ACC112 (cell line): ENCODE results near the gene FOXO1.

Source experiments
- H2AFZ ChIP-seq: fragments of 200-600 bp; sonication (generic); one replicate; pipeline ENCODE4 v1.6.0; 2017; ENCODE audit warnings: antibody characterized with exemption, low read length; ENCODE audit not compliant: unreplicated experiment
- H3K27ac ChIP-seq: fragments of 200-600 bp; sonication (generic); 2 replicates; pipeline ENCODE4 v1.5.1; 2014; ENCODE audit warnings: low read depth, mild to moderate bottlenecking, antibody characterized with exemption, low read length, moderate library complexity
- H3K27me3 ChIP-seq: fragments of 200-600 bp; sonication (generic); 2 replicates; pipeline ENCODE4 v1.6.1; 2014; ENCODE audit warnings: mild to moderate bottlenecking, antibody characterized with exemption, low read length, moderate library complexity, mixed read lengths; ENCODE audit not compliant: insufficient read depth
- H3K36me3 ChIP-seq: fragments of 200-600 bp; sonication (generic); 2 replicates; pipeline ENCODE4 v1.6.1; 2016; ENCODE audit warnings: mild to moderate bottlenecking, antibody characterized with exemption, low read length, moderate library complexity, mixed read lengths; ENCODE audit not compliant: insufficient read depth
- H3K4me1 ChIP-seq: fragments of 200-600 bp; sonication (generic); one replicate; pipeline ENCODE4 v1.6.1; 2016; ENCODE audit warnings: low read length, mixed read lengths; ENCODE audit not compliant: insufficient read depth, unreplicated experiment, control insufficient read depth
- H3K4me3 ChIP-seq: fragments of 200-600 bp; sonication (generic); 2 replicates; pipeline ENCODE4 v1.5.1; 2014; ENCODE audit warnings: mild to moderate bottlenecking, low read depth, low read length
- H3K79me2 ChIP-seq: fragments of 200-600 bp; sonication (generic); one replicate; pipeline ENCODE4 v1.6.0; 2016; ENCODE audit warnings: low read length; ENCODE audit not compliant: control insufficient read depth, unreplicated experiment, insufficient read depth

The FOXO1 gene

GRCh38 chr13:40635315-40635995 lies 31.0 kb downstream of the FOXO1 start:
- Histone ChIP-seq H3K4me3 (no peak overlapping the region), H3K79me2 (peaks cover 32% of the 10 kb centered on the region), H2AFZ (no peak overlapping the region), H3K4me1 (peaks cover 24% of the 10 kb centered on the region), H3K27ac (no peak overlapping the region), H3K36me3 (no peaks in the 10 kb centered on the region), H3K27me3 (no peaks in the 10 kb centered on the region)

GRCh38 chr13:40632915-40633314 lies 33.5 kb downstream of the FOXO1 start:
- Histone ChIP-seq H3K27ac (no peak overlapping the region), H3K4me1 (no peaks in the 10 kb centered on the region), H2AFZ (no peak overlapping the region), H3K79me2 (peaks cover 23% of the 10 kb centered on the region), H3K27me3 (no peaks in the 10 kb centered on the region), H3K4me3 (no peak overlapping the region), H3K36me3 (no peaks in the 10 kb centered on the region)

DNA sequence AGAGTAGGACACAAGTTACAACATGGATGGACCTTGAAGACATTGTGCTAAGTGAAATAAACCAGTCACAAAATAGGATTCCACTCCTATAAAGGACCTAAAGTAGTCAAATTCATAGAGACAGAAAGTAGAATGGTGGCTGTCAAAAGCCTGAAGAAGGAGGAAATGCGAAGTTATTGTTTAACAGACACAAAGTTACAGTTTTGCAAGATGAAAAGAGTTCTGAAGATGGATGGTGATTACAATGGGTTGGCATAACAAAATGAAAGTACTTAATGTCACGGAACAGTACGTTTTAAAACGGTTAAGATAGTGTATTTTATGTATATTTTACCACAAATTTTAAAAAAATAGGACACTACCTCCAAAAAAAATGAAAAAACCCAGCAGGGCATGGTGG lies 34.8 kb downstream of the FOXO1 start:
- Histone ChIP-seq H3K36me3 (no peaks in the 10 kb centered on the region), H2AFZ (no peak overlapping the region), H3K27me3 (no peaks in the 10 kb centered on the region), H3K79me2 (peaks cover 16% of the 10 kb centered on the region), H3K27ac (no peak overlapping the region), H3K4me3 (no peak overlapping the region), H3K4me1 (no peaks in the 10 kb centered on the region)

DNA sequence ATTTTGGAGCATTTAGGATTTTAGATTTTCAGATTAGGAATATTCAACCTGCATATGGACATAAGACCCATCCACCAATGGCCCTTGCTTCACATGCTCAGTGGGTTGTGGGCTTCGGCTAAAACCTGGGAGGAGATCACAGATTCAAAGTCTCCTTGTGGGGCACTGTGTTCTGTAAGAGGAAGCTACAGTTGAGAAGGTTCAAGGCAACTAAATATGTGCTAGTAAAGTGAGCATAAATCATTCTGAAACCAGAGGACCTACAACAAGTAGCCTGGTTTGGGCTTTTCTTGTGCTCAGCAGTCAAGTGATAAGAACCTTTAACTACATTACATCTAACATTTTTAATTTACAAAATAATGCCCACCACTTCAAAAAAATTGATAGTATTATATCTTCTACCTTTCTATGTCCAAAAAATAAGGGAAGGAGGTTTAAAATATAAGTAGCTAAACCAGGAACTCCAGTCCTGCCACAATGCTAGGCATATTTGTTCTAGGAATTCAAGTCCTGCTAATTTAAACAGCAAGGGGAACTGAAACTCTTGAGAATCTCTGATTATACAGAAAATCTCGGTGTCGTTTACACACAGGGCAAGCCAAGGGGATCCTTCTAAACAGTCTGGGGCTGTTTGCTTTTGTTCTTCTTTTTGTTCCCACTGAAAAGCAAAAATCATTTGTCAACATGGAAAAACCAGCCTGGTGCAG lies 36.6 kb downstream of the FOXO1 start:
- Histone ChIP-seq H3K79me2 (peaks cover 18% of the 10 kb centered on the region), H3K36me3 (no peaks in the 10 kb centered on the region), H3K4me3 (no peak overlapping the region), H3K27me3 (no peaks in the 10 kb centered on the region), H2AFZ (no peak overlapping the region), H3K27ac (no peak overlapping the region), H3K4me1 (peaks cover 15% of the 10 kb centered on the region)

DNA sequence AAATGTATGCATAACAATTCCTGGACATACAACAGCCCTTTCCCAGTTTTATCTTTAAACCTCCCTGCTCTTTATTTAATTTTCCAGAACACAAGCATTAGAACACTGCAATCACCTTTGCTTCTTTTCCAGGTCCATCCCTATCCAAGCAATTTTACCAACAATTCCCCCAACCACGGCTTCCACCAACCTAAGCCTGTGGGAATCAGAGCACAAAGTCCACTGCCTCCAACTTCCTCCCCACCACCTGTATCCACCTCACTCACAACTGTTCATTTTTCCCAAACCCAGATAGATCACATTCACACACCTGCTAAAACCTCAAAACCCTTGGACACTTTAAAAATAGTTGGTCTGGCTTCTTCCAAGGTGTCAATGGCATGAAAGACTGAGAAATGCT lies 39.5 kb downstream of the FOXO1 start:
- no peaks in the 10 kb centered on the region for H3K27me3 ChIP-seq
- H3K4me3 ChIP-seq: no peak overlapping the region
- peaks cover 31% of the 10 kb centered on the region for H3K79me2 ChIP-seq
- H2AFZ ChIP-seq: no peak overlapping the region
- H3K27ac ChIP-seq: no peak overlapping the region
- H3K4me1 ChIP-seq: peaks cover 32% of the 10 kb centered on the region
- H3K36me3 ChIP-seq: no peaks in the 10 kb centered on the region

- no peak overlapping the region for H3K4me3 ChIP-seq
- H3K79me2 ChIP-seq: peaks cover 31% of the 10 kb centered on the region
- no peaks in the 10 kb centered on the region for H3K36me3 ChIP-seq
- H2AFZ ChIP-seq: no peak overlapping the region
- no peaks in the 10 kb centered on the region for H3K27me3 ChIP-seq
- H3K27ac ChIP-seq: no peak overlapping the region
- H3K4me1 ChIP-seq: peaks cover 32% of the 10 kb centered on the region
These were observed 39.9 kb downstream of the FOXO1 start for GRCh38 chr13:40626561-40626960.

DNA sequence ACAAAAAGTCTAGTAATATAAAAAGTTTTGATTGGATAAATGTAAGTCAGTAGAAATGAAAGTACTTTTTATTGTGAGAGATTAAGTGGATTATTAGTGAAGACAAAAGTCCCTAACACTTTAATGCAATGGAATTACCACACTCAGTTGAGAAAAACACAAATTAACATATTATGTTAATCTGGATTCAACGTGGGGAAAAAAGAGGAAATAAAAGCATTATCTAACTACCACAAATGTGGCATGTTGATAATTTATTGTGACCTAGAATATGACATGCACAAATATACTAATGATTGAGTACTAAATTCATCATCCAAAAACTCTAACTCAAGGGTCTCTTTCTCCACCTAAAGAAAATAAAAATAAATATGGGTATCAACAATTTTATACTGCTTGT lies 41.5 kb downstream of the FOXO1 start:
- H3K4me3 ChIP-seq: peak overlapping the region; percentile 15; the same call in 1 of the 2 replicates
- H2AFZ ChIP-seq: no peak overlapping the region
- no peaks in the 10 kb centered on the region for H3K27me3 ChIP-seq
- peaks cover 35% of the 10 kb centered on the region for H3K4me1 ChIP-seq
- H3K79me2 ChIP-seq: peaks cover 36% of the 10 kb centered on the region
- H3K27ac ChIP-seq: peak overlapping the region; percentile 36; the same call in 1 of the 2 replicates
- no peaks in the 10 kb centered on the region for H3K36me3 ChIP-seq

DNA sequence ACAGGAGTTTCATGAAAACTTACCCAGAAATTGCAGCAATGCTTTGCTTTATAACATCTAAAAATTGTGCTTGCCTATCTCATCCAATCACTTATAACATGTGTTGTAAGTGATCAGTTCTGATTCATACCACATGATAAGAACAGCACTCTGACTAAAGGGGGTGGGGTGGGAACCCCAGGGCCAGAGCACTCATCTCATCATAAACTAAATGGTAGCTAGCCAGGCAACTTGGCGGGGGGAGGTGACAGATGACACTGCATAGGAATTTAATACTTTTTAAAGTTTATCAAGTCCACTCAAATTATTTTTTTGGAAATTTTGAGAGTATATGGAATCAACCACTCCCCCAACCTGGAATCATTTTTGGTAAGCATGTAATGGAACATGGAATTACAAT lies 42.1 kb downstream of the FOXO1 start:
- Histone ChIP-seq H2AFZ (no peak overlapping the region), H3K4me1 (peaks cover 36% of the 10 kb centered on the region), H3K79me2 (peaks cover 40% of the 10 kb centered on the region), H3K4me3 (no peak overlapping the region), H3K27me3 (no peaks in the 10 kb centered on the region), H3K27ac (peak overlapping the region; percentile 36; the same call in 1 of the 2 replicates), H3K36me3 (no peaks in the 10 kb centered on the region)

DNA sequence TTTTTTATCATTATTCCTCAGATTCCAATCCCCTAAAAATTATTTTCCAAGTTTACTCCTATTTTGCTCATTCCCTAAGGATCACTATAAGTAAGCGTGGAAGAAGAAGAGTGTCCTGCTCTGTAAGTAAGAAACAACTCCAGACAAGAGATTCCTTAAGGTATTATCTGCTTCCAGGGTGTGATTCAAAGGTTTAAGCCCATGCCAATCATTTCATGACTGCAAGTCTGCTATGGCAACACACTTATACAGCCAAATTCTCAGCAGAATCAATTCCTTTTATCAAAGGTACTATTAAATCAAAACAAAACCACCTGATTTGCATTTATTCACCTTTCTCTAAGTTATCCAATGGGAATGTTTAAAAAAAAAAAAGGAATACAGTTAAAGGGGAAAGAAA lies 43.7 kb downstream of the FOXO1 start:
- Histone ChIP-seq H2AFZ (no peak overlapping the region), H3K4me1 (peaks cover 43% of the 10 kb centered on the region), H3K79me2 (peaks cover 49% of the 10 kb centered on the region), H3K27me3 (no peaks in the 10 kb centered on the region), H3K36me3 (no peaks in the 10 kb centered on the region; the same call in 1 of the 2 replicates), H3K4me3 (no peak overlapping the region), H3K27ac (no peak overlapping the region)

DNA sequence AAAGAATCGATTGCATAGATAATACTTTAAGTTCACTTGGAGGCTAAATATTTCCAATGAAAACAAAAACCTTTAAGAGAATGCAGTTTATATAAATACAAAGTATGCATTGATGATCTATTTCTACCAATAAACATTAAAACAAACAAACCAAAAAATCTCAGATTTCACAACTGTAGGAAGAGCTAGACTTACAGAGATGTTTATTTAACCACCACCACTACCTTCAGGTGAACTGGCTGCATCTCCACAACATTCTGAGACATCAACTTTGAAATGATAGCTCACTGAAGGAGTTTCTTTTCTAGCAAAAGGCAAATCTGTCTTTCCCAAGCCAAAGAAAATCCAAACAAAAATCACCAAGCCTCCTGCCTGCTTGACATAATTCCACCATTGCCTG lies 44.2 kb downstream of the FOXO1 start:
- Histone ChIP-seq H3K79me2 (peaks cover 50% of the 10 kb centered on the region), H3K4me1 (peaks cover 43% of the 10 kb centered on the region), H3K36me3 (no peaks in the 10 kb centered on the region; the same call in 1 of the 2 replicates), H2AFZ (no peak overlapping the region), H3K27ac (no peak overlapping the region), H3K4me3 (no peak overlapping the region), H3K27me3 (no peaks in the 10 kb centered on the region)

- no peaks in the 10 kb centered on the region for H3K27me3 ChIP-seq
- no peaks in the 10 kb centered on the region; the same call in 1 of the 2 replicates for H3K36me3 ChIP-seq
- peak overlapping the region; percentile 40 for H3K4me3 ChIP-seq
- peak overlapping the region; percentile 24; the same call in 1 of the 2 replicates for H3K27ac ChIP-seq
- H2AFZ ChIP-seq: peak overlapping the region; percentile 15
- H3K4me1 ChIP-seq: peaks cover 24% of the 10 kb centered on the region
- peaks cover 42% of the 10 kb centered on the region for H3K79me2 ChIP-seq
These were observed 47.0 kb downstream of the FOXO1 start for GRCh38 chr13:40619479-40619814.
